Small intestine (tissue), 7 donors: ENCODE measurements around the gene CSAG3. TPM values are rescaled to one million over a fixed set of nuclear protein-coding genes. Genes with fewer than 3 reads are reported as not detected.
"Not testable (repeated sequence)": the region's sequence is repeated elsewhere in the genome, so short reads cannot be mapped to it uniquely, and the experiment has no call there.

Experiments used
- DNase-seq, 2 donors: peaks; one replicate each; pipeline versions ENCODE4 v3.0.0 to v3.0.0-alpha.2; 2013
- FAIRE-seq: peaks from 2 replicates; lab custom pipeline; 2012; peaks lifted over from hg19 to GRCh38; lab: Jason Lieb, UNC
- H3K27ac ChIP-seq, 3 donors: one replicate each; pipeline ENCODE4 v1.5.1; 2013; ENCODE audit warnings: low read length in 2 of 3, mild to moderate bottlenecking in 2 of 3, control low read depth in 1 of 3, inconsistent platforms in 1 of 3, low read depth in 1 of 3, moderate library complexity in 1 of 3
- H3K27me3 ChIP-seq, 3 donors: one replicate each; pipeline ENCODE4 v1.6.1; 2013; ENCODE audit warnings: low read length in 3 of 3, inconsistent platforms in 1 of 3; ENCODE audit not compliant: control insufficient read depth in 3 of 3, insufficient read depth in 3 of 3
- H3K36me3 ChIP-seq, 3 donors: one replicate each; pipeline ENCODE4 v1.6.1; 2013; ENCODE audit warnings: low read length in 3 of 3, inconsistent platforms in 1 of 3, low read depth in 1 of 3, mild to moderate bottlenecking in 1 of 3, moderate library complexity in 1 of 3; ENCODE audit not compliant: control insufficient read depth in 3 of 3, insufficient read depth in 2 of 3
- H3K4me1 ChIP-seq, 3 donors: one replicate each; pipeline ENCODE4 v1.6.1; 2013; ENCODE audit warnings: low read length in 2 of 3, inconsistent platforms in 1 of 3, low read depth in 1 of 3, mild to moderate bottlenecking in 1 of 3, moderate library complexity in 1 of 3; ENCODE audit not compliant: control insufficient read depth in 3 of 3, insufficient read depth in 2 of 3
- H3K4me3 ChIP-seq, 3 donors: one replicate each; pipeline ENCODE4 v1.5.1; 2013; ENCODE audit warnings: low read length in 3 of 3, control low read depth in 1 of 3, inconsistent platforms in 1 of 3, low read depth in 1 of 3, mild to moderate bottlenecking in 1 of 3, moderate library complexity in 1 of 3
- H3K9me3 ChIP-seq, 2 donors: one replicate each; pipeline ENCODE4 v1.6.1; 2013; ENCODE audit warnings: low read depth in 1 of 2, low read length in 1 of 2; ENCODE audit not compliant: control insufficient read depth in 2 of 2, insufficient read depth in 1 of 2
- WGBS, 3 donors: extraction: QIAGEN DNeasy Blood & Tissue Kit; methylation state at CpG; one replicate each; pipeline ENCODE4 v1.1.7; 2013; 5-methylcytosine and 5-hydroxymethylcytosine counted together
- polyA plus RNA-seq, 4 donors: library from polyadenylated mRNA; stranded (reverse) in 3 of 4; unstranded in 1 of 4; fragments of 200-250 nt in 3 of 4; fragments of 120-200 nt in 1 of 4; gene quantifications; one replicate each; pipeline versions ENCODE4 v1.2.1 to v1.2.3, GENCODE V29; 2013
- donor health status: healthy with polysubstance abuse.
- donor health status: control.
- donor health status: control.
- donor health status: Bipolar disorder and iron deficiency.
- donor health status: healthy.

CSAG3 gene
- polyA plus RNA-seq, 4 donors = 0.12 TPM; not detected in 3

- H3K4me3 ChIP-seq, H3K27ac ChIP-seq, H3K36me3 ChIP-seq, FAIRE-seq, DNase-seq, H3K4me1 ChIP-seq, H3K27me3 ChIP-seq, H3K9me3 ChIP-seq: not testable (repeated sequence)
- 80% methylated on average over 2 of the region's 29 CpGs; no CpG with 5 or more reads in 2 of the 3 donors for WGBS, 3 donors
Observed at GRCh38 chrX:152769549-152770289, 10.7 kb downstream of the CSAG3 start, which contains the start of gene MAGEA6. Gene MAGEA6 (minus strand): TSS chrX:152769689. CDS start chrX:152767650, 2,039 bp downstream.

GRCh38 chrX:152787062-152787461, 28.0 kb downstream of the CSAG3 start:
- H3K4me3 ChIP-seq, H3K36me3 ChIP-seq, H3K27me3 ChIP-seq, H3K27ac ChIP-seq, H3K4me1 ChIP-seq, H3K9me3 ChIP-seq, FAIRE-seq, DNase-seq: not testable (repeated sequence)
- no CpG with 5 or more reads among the region's 3 CpGs for WGBS, 3 donors

- 30 to 62% (median 44%) methylated on average over 1 of the region's 1 CpG for WGBS, 3 donors
- DNase-seq (peak; percentile 1 to 8), FAIRE-seq (no peak)
- H3K4me1 ChIP-seq = no peaks in the 10 kb centered on the region
- H3K27ac ChIP-seq = no peak overlapping the region
- H3K4me3 ChIP-seq = no peak overlapping the region
- H3K27me3 ChIP-seq = no peaks in the 10 kb centered on the region
- H3K36me3 ChIP-seq = no peaks in the 10 kb centered on the region
- H3K9me3 ChIP-seq = no peaks in the 10 kb centered on the region
Observed at GRCh38 chrX:152798945-152799344, 39.9 kb downstream of the CSAG3 start.

- no peak for FAIRE-seq
- H3K27me3 ChIP-seq = no peaks in the 10 kb centered on the region
- DNase-seq = no peak
- no peaks in the 10 kb centered on the region for H3K36me3 ChIP-seq
- no peak overlapping the region for H3K27ac ChIP-seq
- H3K4me1 ChIP-seq = no peaks in the 10 kb centered on the region
- no peak overlapping the region for H3K4me3 ChIP-seq
- WGBS, 3 donors = 81 to 86% (median 83%) methylated on average over 4 of the region's 4 CpGs
- H3K9me3 ChIP-seq = no peaks in the 10 kb centered on the region
Observed at GRCh38 chrX:152806035-152806434, 47.0 kb downstream of the CSAG3 start.

Other genes with a start within 250 kb of the CSAG3 start
- gene GABRQ, start 121.3 kb upstream of the CSAG3 start, polyA plus RNA-seq = 1 to 10 TPM in 1 of 4 donors, under 1 TPM in 1, not detected in 2; 0.09 to 1.1 TPM
- not detected for gene MAGEA3, start 60.4 kb upstream of the CSAG3 start, polyA plus RNA-seq
- not detected for gene CSAG2, start 49.9 kb upstream of the CSAG3 start, polyA plus RNA-seq
- gene MAGEA2B, start 44.6 kb upstream of the CSAG3 start, polyA plus RNA-seq = not detected
- not detected for gene CSAG1, start 25.5 kb upstream of the CSAG3 start, polyA plus RNA-seq
- not detected for gene MAGEA12, start 25.5 kb upstream of the CSAG3 start, polyA plus RNA-seq
- not detected for gene MAGEA2, start 5.4 kb upstream of the CSAG3 start, polyA plus RNA-seq
- gene MAGEA6, start 10.5 kb downstream of the CSAG3 start, polyA plus RNA-seq = not detected
- 10 to 100 TPM; 11.1 to 29.1 (median 20.3) TPM for gene CETN2, start 71.5 kb downstream of the CSAG3 start, polyA plus RNA-seq
- 10 to 100 TPM; 13.8 to 28.4 (median 19.9) TPM for gene NSDHL, start 71.8 kb downstream of the CSAG3 start, polyA plus RNA-seq
- 1 to 10 TPM in 3 of 4 donors, under 1 TPM in 1; 0.45 to 1.8 (median 1.2) TPM for gene ZNF185, start 138.8 kb downstream of the CSAG3 start, polyA plus RNA-seq
- gene PNMA5, start 234.9 kb downstream of the CSAG3 start, polyA plus RNA-seq = under 1 TPM in 2 of 4 donors, not detected in 2; 0.07 to 0.56 TPM